Measurements from ENCODE around the gene OSTN.
"Not testable (repeated sequence)": the region's sequence is repeated elsewhere in the genome, so short reads cannot be mapped to it uniquely, and the experiment has no call there.

- not testable (repeated sequence) for TF ChIP-seq CTCF (conservative IDR thresholded peaks at IDR 0.05; ENCODE audit: low read length); EZH2phosphoT487 (IDR thresholded peaks at IDR 0.05; ENCODE audit: borderline replicate concordance)
Observed at GRCh38 chr3:191192270-191192669, 6.8 kb upstream of the OSTN start.

Measured in Loucy (cell line).